ENCODE data around the gene KRTAP10-5.

The KRTAP10-5 gene

GRCh38 chr21:44548381-44548780 lies 32.0 kb downstream of the KRTAP10-5 start:
- Histone ChIP-seq H3K4me3 (ENCODE audit: low read depth, low read length) (no peak overlapping the region), H2AFZ (ENCODE audit: low read length, unreplicated experiment) (no peak overlapping the region), H3K27ac (ENCODE audit: low read depth, low read length) (no peak overlapping the region), H3K36me3 (ENCODE audit: insufficient read depth, low read length) (no peaks in the 10 kb centered on the region), H3K79me2 (ENCODE audit: control insufficient read depth, insufficient read depth, low read length, unreplicated experiment) (no peaks in the 10 kb centered on the region), H3K27me3 (ENCODE audit: insufficient read depth, low read length) (peaks cover 50% of the 10 kb centered on the region), H3K4me1 (ENCODE audit: control insufficient read depth, insufficient read depth, low read length, unreplicated experiment) (no peaks in the 10 kb centered on the region)

DNA sequence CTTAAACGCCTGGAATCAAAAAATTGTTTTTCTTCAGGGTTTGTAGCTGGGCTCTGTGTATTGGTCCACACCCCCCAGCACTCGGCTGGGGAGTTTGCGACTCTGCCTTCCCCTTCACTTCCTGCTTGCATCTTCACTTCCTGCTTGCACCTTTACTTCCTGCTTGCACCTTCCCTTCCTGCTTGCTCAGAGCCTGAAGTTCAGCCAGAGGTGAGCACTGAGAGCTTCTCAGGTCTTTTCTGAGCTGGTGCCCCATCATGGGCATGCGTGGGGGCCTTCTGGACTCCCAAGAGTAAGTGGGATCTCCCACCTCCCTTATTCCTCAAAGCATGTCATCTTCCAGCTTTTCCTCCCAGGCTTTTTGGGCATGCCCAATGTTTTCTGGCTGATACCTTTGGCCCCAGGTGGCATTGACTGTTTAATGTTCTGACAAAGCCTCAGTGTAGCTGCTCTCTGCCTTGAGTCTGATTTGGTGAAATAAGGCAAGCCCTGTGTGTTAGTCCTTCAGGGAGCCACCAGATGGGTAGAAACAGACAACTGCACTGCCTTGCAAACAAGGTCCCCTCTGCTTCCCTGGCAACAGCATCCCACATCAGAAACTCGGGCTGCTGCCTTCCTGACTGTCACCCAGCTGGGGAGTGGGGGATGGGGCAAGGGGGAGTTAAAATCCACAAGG lies 32.6 kb downstream of the KRTAP10-5 start:
- peaks cover 49% of the 10 kb centered on the region for H3K27me3 ChIP-seq (ENCODE audit: insufficient read depth, low read length)
- H3K79me2 ChIP-seq (ENCODE audit: control insufficient read depth, insufficient read depth, low read length, unreplicated experiment), result no peaks in the 10 kb centered on the region
- no peak overlapping the region for H2AFZ ChIP-seq (ENCODE audit: low read length, unreplicated experiment)
- no peak overlapping the region for H3K27ac ChIP-seq (ENCODE audit: low read depth, low read length)
- H3K4me1 ChIP-seq (ENCODE audit: control insufficient read depth, insufficient read depth, low read length, unreplicated experiment), result no peaks in the 10 kb centered on the region
- no peaks in the 10 kb centered on the region for H3K36me3 ChIP-seq (ENCODE audit: insufficient read depth, low read length)
- H3K4me3 ChIP-seq (ENCODE audit: low read depth, low read length), result no peak overlapping the region

DNA sequence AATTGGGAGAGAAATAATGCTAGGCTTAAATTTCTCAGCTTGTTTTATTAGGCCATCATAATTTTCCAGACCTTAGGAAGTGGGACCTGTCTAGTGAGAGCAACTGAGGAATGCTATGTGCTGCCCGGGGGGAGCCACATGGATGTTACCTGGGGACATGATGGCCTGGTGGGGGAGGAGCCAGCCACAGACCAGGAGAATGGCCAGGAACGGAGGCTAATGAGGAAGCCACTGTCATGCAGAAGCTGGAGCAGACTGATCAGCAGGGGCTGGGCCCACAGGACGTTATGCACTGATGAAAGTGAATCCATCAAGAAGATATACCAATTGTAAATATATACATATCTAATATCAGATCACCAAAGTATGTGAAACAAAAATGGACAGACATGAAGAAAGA lies 35.8 kb downstream of the KRTAP10-5 start:
- Histone ChIP-seq H3K4me3 (ENCODE audit: low read depth, low read length) (no peak overlapping the region), H3K4me1 (ENCODE audit: control insufficient read depth, insufficient read depth, low read length, unreplicated experiment) (no peaks in the 10 kb centered on the region), H3K36me3 (ENCODE audit: insufficient read depth, low read length) (no peaks in the 10 kb centered on the region), H2AFZ (ENCODE audit: low read length, unreplicated experiment) (no peak overlapping the region), H3K27me3 (ENCODE audit: insufficient read depth, low read length) (peaks cover 56% of the 10 kb centered on the region), H3K27ac (ENCODE audit: low read depth, low read length) (no peak overlapping the region), H3K79me2 (ENCODE audit: control insufficient read depth, insufficient read depth, low read length, unreplicated experiment) (no peaks in the 10 kb centered on the region)

DNA sequence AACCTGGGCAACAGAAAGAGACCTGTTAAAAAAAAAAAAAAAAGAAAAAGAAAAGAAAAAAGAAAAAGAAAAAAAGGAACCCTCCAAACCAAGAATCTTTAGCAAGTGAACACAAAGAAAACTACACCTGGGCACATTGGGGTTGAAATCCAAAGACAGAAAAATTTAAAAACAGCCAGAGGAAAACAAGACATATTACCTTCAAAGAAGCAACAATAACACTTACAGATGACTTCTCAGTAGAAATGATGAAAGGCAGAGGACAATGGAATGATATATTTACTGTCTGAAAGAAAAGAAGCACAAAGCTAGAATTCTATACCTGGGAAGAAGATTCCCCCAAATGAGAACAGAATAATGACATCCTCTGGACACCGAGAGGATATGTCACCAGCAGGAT lies 37.7 kb downstream of the KRTAP10-5 start:
- Histone ChIP-seq H3K27me3 (ENCODE audit: insufficient read depth, low read length) (peaks cover 39% of the 10 kb centered on the region), H2AFZ (ENCODE audit: low read length, unreplicated experiment) (no peak overlapping the region), H3K27ac (ENCODE audit: low read depth, low read length) (no peak overlapping the region), H3K79me2 (ENCODE audit: control insufficient read depth, insufficient read depth, low read length, unreplicated experiment) (no peaks in the 10 kb centered on the region), H3K4me3 (ENCODE audit: low read depth, low read length) (no peak overlapping the region), H3K4me1 (ENCODE audit: control insufficient read depth, insufficient read depth, low read length, unreplicated experiment) (no peaks in the 10 kb centered on the region), H3K36me3 (ENCODE audit: insufficient read depth, low read length) (no peaks in the 10 kb centered on the region)

- no peaks in the 10 kb centered on the region for H3K4me1 ChIP-seq (ENCODE audit: control insufficient read depth, insufficient read depth, low read length, unreplicated experiment)
- H3K27me3 ChIP-seq (ENCODE audit: insufficient read depth, low read length), result peaks cover 30% of the 10 kb centered on the region
- no peak overlapping the region for H3K4me3 ChIP-seq (ENCODE audit: low read depth, low read length)
Measured at GRCh38 chr21:44540741-44541288, 39.6 kb downstream of the KRTAP10-5 start.

GRCh38 chr21:44539991-44540666 lies 40.3 kb downstream of the KRTAP10-5 start, which contains the start of gene KRTAP10-1:
Gene KRTAP10-1, minus strand, starts transcription at chr21:44540195. Its CDS starts 45 bp downstream, at chr21:44540150.
- Histone ChIP-seq H3K4me1 (ENCODE audit: control insufficient read depth, insufficient read depth, low read length, unreplicated experiment) (no peaks in the 10 kb centered on the region), H3K4me3 (ENCODE audit: low read depth, low read length) (no peak within 1 kb of the TSS), H3K79me2 (ENCODE audit: control insufficient read depth, insufficient read depth, low read length, unreplicated experiment) (no peaks in the 10 kb centered on the region), H3K27me3 (ENCODE audit: insufficient read depth, low read length) (peaks cover 26% of the 10 kb centered on the region), H3K36me3 (ENCODE audit: insufficient read depth, low read length) (no peaks in the 10 kb centered on the region), H3K27ac (ENCODE audit: low read depth, low read length) (no peak within 1 kb of the TSS), H2AFZ (ENCODE audit: low read length, unreplicated experiment) (no peak within 1 kb of the TSS)

More at GRCh38 chr21:44540741-44541288, 39.6 kb downstream of the KRTAP10-5 start:
- no peaks in the 10 kb centered on the region for H3K79me2 ChIP-seq (ENCODE audit: control insufficient read depth, insufficient read depth, low read length, unreplicated experiment)
- no peak overlapping the region for H3K27ac ChIP-seq (ENCODE audit: low read depth, low read length)
- H3K36me3 ChIP-seq (ENCODE audit: insufficient read depth, low read length), result no peaks in the 10 kb centered on the region
- no peak overlapping the region for H2AFZ ChIP-seq (ENCODE audit: low read length, unreplicated experiment)

- no peaks in the 10 kb centered on the region for H3K79me2 ChIP-seq (ENCODE audit: control insufficient read depth, insufficient read depth, low read length, unreplicated experiment)
- no peak overlapping the region for H3K4me3 ChIP-seq (ENCODE audit: low read depth, low read length)
- no peaks in the 10 kb centered on the region for H3K4me1 ChIP-seq (ENCODE audit: control insufficient read depth, insufficient read depth, low read length, unreplicated experiment)
- H3K36me3 ChIP-seq (ENCODE audit: insufficient read depth, low read length), result no peaks in the 10 kb centered on the region
- H3K27me3 ChIP-seq (ENCODE audit: insufficient read depth, low read length), result peaks cover 26% of the 10 kb centered on the region
- H3K27ac ChIP-seq (ENCODE audit: low read depth, low read length), result no peak overlapping the region
- H2AFZ ChIP-seq (ENCODE audit: low read length, unreplicated experiment), result no peak overlapping the region
Measured at GRCh38 chr21:44539046-44539445, 41.4 kb downstream of the KRTAP10-5 start.

DNA sequence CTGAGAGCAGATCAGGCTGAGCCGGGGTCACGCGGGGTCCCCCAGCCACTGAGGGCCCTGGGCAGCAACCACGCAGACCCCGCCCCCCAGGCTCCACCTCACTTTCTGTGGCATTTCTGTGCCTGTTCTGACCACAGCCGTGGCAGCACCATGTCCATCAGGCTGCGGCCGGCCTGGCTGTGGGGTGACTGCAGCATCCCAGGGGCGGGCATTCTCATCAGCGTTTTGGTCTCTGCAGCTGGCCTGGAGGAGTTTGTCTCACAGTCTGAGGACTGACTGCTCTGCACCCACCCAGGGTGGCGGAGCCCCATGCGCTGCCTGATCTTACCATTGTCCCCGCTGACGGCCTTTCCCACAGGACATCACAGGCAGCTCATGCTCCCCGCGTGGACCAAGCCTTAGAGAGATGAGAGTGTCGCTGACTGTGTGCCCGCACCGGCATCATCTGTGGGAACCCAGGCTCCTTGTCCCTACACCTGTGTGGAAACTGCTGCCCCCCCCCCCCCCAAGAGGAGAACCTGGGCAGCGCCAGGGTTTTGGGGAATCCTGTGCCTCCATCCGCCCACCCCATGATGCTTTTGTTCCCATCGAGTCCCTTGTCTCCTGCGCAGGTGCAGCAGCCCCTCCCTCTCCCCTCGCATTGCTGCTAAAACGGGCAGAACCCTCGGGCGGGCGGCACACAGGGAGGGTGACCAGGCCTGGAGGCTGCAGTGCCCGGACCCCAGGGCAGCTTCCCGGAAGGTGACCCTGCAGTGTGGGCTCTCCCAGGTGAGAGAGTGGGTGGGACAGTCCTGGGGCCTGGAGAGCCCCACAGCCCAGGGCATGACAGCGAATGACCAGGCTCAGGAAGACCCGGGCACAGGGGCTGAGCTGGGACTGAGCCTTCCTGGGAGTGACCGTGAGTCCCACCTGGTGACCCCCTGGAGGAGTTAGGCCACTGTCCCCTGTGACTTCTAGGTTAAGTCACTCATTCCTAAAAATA lies 42.2 kb downstream of the KRTAP10-5 start:
- Histone ChIP-seq H3K79me2 (ENCODE audit: control insufficient read depth, insufficient read depth, low read length, unreplicated experiment) (no peaks in the 10 kb centered on the region), H3K36me3 (ENCODE audit: insufficient read depth, low read length) (no peaks in the 10 kb centered on the region), H3K27me3 (ENCODE audit: insufficient read depth, low read length) (peaks cover 26% of the 10 kb centered on the region), H3K4me3 (ENCODE audit: low read depth, low read length) (no peak overlapping the region), H2AFZ (ENCODE audit: low read length, unreplicated experiment) (no peak overlapping the region), H3K4me1 (ENCODE audit: control insufficient read depth, insufficient read depth, low read length, unreplicated experiment) (no peaks in the 10 kb centered on the region), H3K27ac (ENCODE audit: low read depth, low read length) (no peak overlapping the region)

- no peak overlapping the region for H2AFZ ChIP-seq (ENCODE audit: low read length, unreplicated experiment)
- peaks cover 7% of the 10 kb centered on the region for H3K27me3 ChIP-seq (ENCODE audit: insufficient read depth, low read length)
- H3K36me3 ChIP-seq (ENCODE audit: insufficient read depth, low read length), result no peaks in the 10 kb centered on the region
Measured at GRCh38 chr21:44535963-44536362, 44.4 kb downstream of the KRTAP10-5 start.

GRCh38 chr21:44534688-44535087 lies 45.7 kb downstream of the KRTAP10-5 start:
- Histone ChIP-seq H3K4me3 (ENCODE audit: low read depth, low read length) (no peak overlapping the region), H3K36me3 (ENCODE audit: insufficient read depth, low read length) (no peaks in the 10 kb centered on the region), H3K79me2 (ENCODE audit: control insufficient read depth, insufficient read depth, low read length, unreplicated experiment) (no peaks in the 10 kb centered on the region), H3K4me1 (ENCODE audit: control insufficient read depth, insufficient read depth, low read length, unreplicated experiment) (no peaks in the 10 kb centered on the region), H3K27me3 (ENCODE audit: insufficient read depth, low read length) (peaks cover 5% of the 10 kb centered on the region; the same call in 1 of the 2 replicates), H2AFZ (ENCODE audit: low read length, unreplicated experiment) (no peak overlapping the region), H3K27ac (ENCODE audit: low read depth, low read length) (no peak overlapping the region)

More at GRCh38 chr21:44535963-44536362, 44.4 kb downstream of the KRTAP10-5 start:
- Histone ChIP-seq H3K27ac (ENCODE audit: low read depth, low read length) (no peak overlapping the region), H3K79me2 (ENCODE audit: control insufficient read depth, insufficient read depth, low read length, unreplicated experiment) (no peaks in the 10 kb centered on the region), H3K4me3 (ENCODE audit: low read depth, low read length) (no peak overlapping the region), H3K4me1 (ENCODE audit: control insufficient read depth, insufficient read depth, low read length, unreplicated experiment) (no peaks in the 10 kb centered on the region)
